Astrocyte (in vitro differentiated cells and primary cell): ENCODE measurements around the gene FHAD1. TPM values are rescaled to one million over a fixed set of nuclear protein-coding genes. Genes with fewer than 3 reads are reported as not detected.

ENCODE experiments used
- DNase-seq: peaks from one replicate; pipeline ENCODE4 v3.0.0-alpha.2; 2010; ENCODE audit warnings: low read depth
- FAIRE-seq: peaks from 2 replicates; lab custom pipeline; 2011; peaks lifted over from hg19 to GRCh38; lab: Jason Lieb, UNC
- H2AFZ ChIP-seq: 2 replicates; pipeline ENCODE4 v1.6.0; 2012; ENCODE audit warnings: low read depth, low read length, inconsistent platforms
- H3K27ac ChIP-seq: 2 replicates; pipeline ENCODE4 v1.5.1; 2011; ENCODE audit warnings: low read depth, low read length, inconsistent platforms
- H3K27me3 ChIP-seq: 2 replicates; pipeline ENCODE4 v1.6.0; 2011; ENCODE audit warnings: low read length, inconsistent platforms; ENCODE audit not compliant: insufficient read depth
- H3K36me3 ChIP-seq: 2 replicates; pipeline ENCODE4 v1.5.1; 2011; ENCODE audit warnings: low read length, inconsistent platforms; ENCODE audit not compliant: insufficient read depth
- H3K4me1 ChIP-seq: 2 replicates; pipeline ENCODE4 v1.5.1; 2011; ENCODE audit warnings: low read length, inconsistent platforms; ENCODE audit not compliant: insufficient read depth
- H3K4me2 ChIP-seq: 2 replicates; pipeline ENCODE4 v1.6.0; 2012; ENCODE audit warnings: low read length, inconsistent platforms
- H3K4me3 ChIP-seq: 2 replicates; pipeline ENCODE4 v1.5.1; 2011; ENCODE audit warnings: low read depth, mild to moderate bottlenecking, low read length, inconsistent platforms; ENCODE audit not compliant: insufficient read depth
- H3K79me2 ChIP-seq: 2 replicates; pipeline ENCODE4 v1.6.0; 2012; ENCODE audit warnings: mild to moderate bottlenecking, low read length, inconsistent platforms; ENCODE audit not compliant: insufficient read depth
- H3K9ac ChIP-seq: 2 replicates; pipeline ENCODE4 v1.6.0; 2012; ENCODE audit warnings: mild to moderate bottlenecking, low read length, inconsistent platforms
- H3K9me3 ChIP-seq: 2 replicates; pipeline ENCODE4 v1.5.1; 2012; ENCODE audit warnings: low read depth, mild to moderate bottlenecking, low read length, inconsistent platforms; ENCODE audit not compliant: insufficient read depth
- H4K20me1 ChIP-seq: 2 replicates; pipeline ENCODE4 v1.6.0; 2012; ENCODE audit warnings: low read length, inconsistent platforms; ENCODE audit not compliant: insufficient read depth
- H3K27ac Mint-ChIP-seq: one replicate; pipeline ENCODE4 v1.8.0; 2021; ENCODE audit warnings: mild to moderate bottlenecking, mixed read lengths; ENCODE audit not compliant: unreplicated experiment
- H3K27me3 Mint-ChIP-seq: one replicate; pipeline ENCODE4 v1.8.0; 2021; ENCODE audit warnings: low read depth, mixed read lengths; ENCODE audit not compliant: unreplicated experiment
- H3K36me3 Mint-ChIP-seq: one replicate; pipeline ENCODE4 v1.8.0; 2021; ENCODE audit warnings: low read depth, mixed read lengths; ENCODE audit not compliant: unreplicated experiment
- H3K4me1 Mint-ChIP-seq: one replicate; pipeline ENCODE4 v1.8.0; 2021; ENCODE audit warnings: low read depth, mixed read lengths; ENCODE audit not compliant: unreplicated experiment
- H3K4me3 Mint-ChIP-seq: one replicate; pipeline ENCODE4 v1.8.0; 2021; ENCODE audit warnings: mild to moderate bottlenecking, moderate library complexity, mixed read lengths; ENCODE audit not compliant: unreplicated experiment
- H3K9me3 Mint-ChIP-seq: one replicate; pipeline ENCODE4 v1.8.0; 2021; ENCODE audit warnings: mild to moderate bottlenecking, mixed read lengths; ENCODE audit not compliant: unreplicated experiment
- CTCF ChIP-seq: IDR thresholded peaks from 2 replicates; pipeline ENCODE4 v1.5.1; 2011; ENCODE audit warnings: low read depth, mild to moderate bottlenecking, inconsistent platforms, low read length, moderate library complexity; ENCODE audit not compliant: insufficient read depth
- EZH2 ChIP-seq: IDR thresholded peaks from 2 replicates; pipeline ENCODE4 v1.6.1; 2012; ENCODE audit warnings: mild to moderate bottlenecking, low read length, inconsistent platforms; ENCODE audit not compliant: insufficient read depth
- total RNA-seq: library from RNA; stranded (reverse); gene quantifications from 2 replicates; pipeline ENCODE4 v1.2.1, GENCODE V29; 2021

The FHAD1 gene
- total RNA-seq, 1 donor from 2014 or later, result 0.25 TPM

GRCh38 chr1:15423355-15424077, 176.5 kb downstream of the FHAD1 start:
- no peak overlapping the region for H3K9ac ChIP-seq
- no peaks in the 10 kb centered on the region for H3K36me3 ChIP-seq
- H3K4me2 ChIP-seq, result no peak overlapping the region
- H2AFZ ChIP-seq, result no peak overlapping the region
- no peak overlapping the region for H3K27ac ChIP-seq
- H3K9me3 ChIP-seq, result no peaks in the 10 kb centered on the region
- no peak overlapping the region for H3K4me3 ChIP-seq
- peaks cover 29% of the 10 kb centered on the region for H3K4me1 ChIP-seq
- no peak overlapping the region for H3K27ac Mint-ChIP-seq
- H4K20me1 ChIP-seq, result peaks cover 76% of the 10 kb centered on the region
- no peak for FAIRE-seq
- H3K4me3 Mint-ChIP-seq, result no peak overlapping the region
- H3K4me1 Mint-ChIP-seq, result peaks cover 22% of the 10 kb centered on the region
- H3K27me3 Mint-ChIP-seq, result no peaks in the 10 kb centered on the region
- peaks cover 13% of the 10 kb centered on the region for H3K36me3 Mint-ChIP-seq
- TF ChIP-seq CTCF, result no peak
- TF ChIP-seq EZH2, result no peak
- H3K79me2 ChIP-seq, result peaks cover 45% of the 10 kb centered on the region
- no peak for DNase-seq
- H3K9me3 Mint-ChIP-seq, result peaks cover 11% of the 10 kb centered on the region
- no peaks in the 10 kb centered on the region for H3K27me3 ChIP-seq

- no peak overlapping the region for H2AFZ ChIP-seq
- H3K27ac Mint-ChIP-seq, result no peak overlapping the region
- no peaks in the 10 kb centered on the region for H3K27me3 ChIP-seq
- peaks cover 18% of the 10 kb centered on the region for H3K4me1 Mint-ChIP-seq
- H3K27ac ChIP-seq, result no peak overlapping the region
- H4K20me1 ChIP-seq, result peaks cover 69% of the 10 kb centered on the region
- FAIRE-seq, result no peak
- peaks cover 22% of the 10 kb centered on the region for H3K4me1 ChIP-seq
- peaks cover 11% of the 10 kb centered on the region for H3K9me3 Mint-ChIP-seq
- H3K9me3 ChIP-seq, result no peaks in the 10 kb centered on the region
- H3K4me2 ChIP-seq, result no peak overlapping the region
- no peak overlapping the region for H3K4me3 ChIP-seq
- peaks cover 38% of the 10 kb centered on the region for H3K79me2 ChIP-seq
- no peak for DNase-seq
- H3K4me3 Mint-ChIP-seq, result no peak overlapping the region
- H3K36me3 ChIP-seq, result no peaks in the 10 kb centered on the region
- no peaks in the 10 kb centered on the region for H3K27me3 Mint-ChIP-seq
- H3K9ac ChIP-seq, result no peak overlapping the region
- peaks cover 13% of the 10 kb centered on the region for H3K36me3 Mint-ChIP-seq
- TF ChIP-seq CTCF, result no peak
- no peak for TF ChIP-seq EZH2
Observed at GRCh38 chr1:15424146-15424667, 177.2 kb downstream of the FHAD1 start.

- Mint-ChIP-seq H3K27me3 (no peaks in the 10 kb centered on the region), H3K4me3 (no peak overlapping the region), H3K36me3 (peaks cover 13% of the 10 kb centered on the region), H3K9me3 (peaks cover 9% of the 10 kb centered on the region), H3K4me1 (peaks cover 18% of the 10 kb centered on the region), H3K27ac (no peak overlapping the region)
- Histone ChIP-seq H3K9ac (no peak overlapping the region), H4K20me1 (peaks cover 67% of the 10 kb centered on the region), H3K4me1 (peaks cover 22% of the 10 kb centered on the region), H3K27me3 (no peaks in the 10 kb centered on the region), H3K36me3 (no peaks in the 10 kb centered on the region), H3K4me3 (no peak overlapping the region), H3K4me2 (no peak overlapping the region), H3K79me2 (peaks cover 30% of the 10 kb centered on the region), H3K9me3 (no peaks in the 10 kb centered on the region), H3K27ac (no peak overlapping the region), H2AFZ (no peak overlapping the region)
- DNase-seq (no peak), FAIRE-seq (no peak)
- no peak for TF ChIP-seq EZH2
- no peak for TF ChIP-seq CTCF
Observed at GRCh38 chr1:15424981-15425380, 178.0 kb downstream of the FHAD1 start.
